ENCODE data around the gene GPR146.
"Not testable (repeated sequence)": the region's sequence is repeated elsewhere in the genome, so short reads cannot be mapped to it uniquely, and the experiment has no call there.

GPR146 gene

GRCh38 chr7:1032536-1033181 is 11.7 kb upstream of the GPR146 start:
- DNase-seq (ENCODE audit: insufficient read length, low spot score) (no peak), FAIRE-seq (no peak)
- TF ChIP-seq SPI1 (IDR thresholded peaks at IDR 0.05; ENCODE audit: low read depth, low read length) (no peak), PAX5 (IDR thresholded peaks at IDR 0.05; ENCODE audit: insufficient read depth, low read length, severe bottlenecking) (no peak), POLR2A (IDR thresholded peaks at IDR 0.05; ENCODE audit: low read depth, low read length) (no peak), TAF1 (IDR thresholded peaks at IDR 0.05; ENCODE audit: low read depth, low read length) (no peak), POU2F2 (IDR thresholded peaks at IDR 0.05; ENCODE audit: low read depth, low read length) (no peak), POLR2AphosphoS5 (IDR thresholded peaks at IDR 0.05; ENCODE audit: low read depth, low read length) (no peak)

GRCh38 chr7:1033546-1034145 is 10.7 kb upstream of the GPR146 start:
- FAIRE-seq = no peak

DNA sequence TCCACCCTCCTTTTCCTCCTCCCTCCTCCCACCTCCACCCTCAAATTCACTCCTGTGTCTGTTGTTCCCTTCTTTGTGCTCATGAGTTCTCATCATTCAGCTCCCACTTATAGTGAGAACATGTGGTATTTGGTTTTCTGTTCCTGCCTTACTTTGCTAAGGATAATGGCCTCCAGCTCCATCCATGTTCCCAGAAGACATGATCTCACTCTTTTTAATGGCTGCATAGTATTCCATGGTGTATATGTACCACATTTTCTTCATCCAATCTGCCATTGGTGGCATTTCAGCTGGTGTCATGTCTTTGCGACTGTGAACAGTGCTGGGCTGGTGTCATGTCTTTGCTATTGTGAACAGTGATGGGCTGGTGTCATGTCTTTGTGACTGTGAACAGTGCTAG is 9.6 kb upstream of the GPR146 start:
- not testable (repeated sequence) for DNase-seq (ENCODE audit: insufficient read length, low spot score); FAIRE-seq

More at GRCh38 chr7:1033546-1034145, 10.7 kb upstream of the GPR146 start:
- DNase-seq (ENCODE audit: insufficient read length, low spot score) = no peak
- no peak for TF ChIP-seq SPI1 (IDR thresholded peaks at IDR 0.05; ENCODE audit: low read depth, low read length)
- TF ChIP-seq POU2F2 (IDR thresholded peaks at IDR 0.05; ENCODE audit: low read depth, low read length) = no peak
- no peak for TF ChIP-seq POLR2AphosphoS5 (IDR thresholded peaks at IDR 0.05; ENCODE audit: low read depth, low read length)
- TF ChIP-seq POLR2A (IDR thresholded peaks at IDR 0.05; ENCODE audit: low read depth, low read length) = no peak
- TF ChIP-seq TAF1 (IDR thresholded peaks at IDR 0.05; ENCODE audit: low read depth, low read length) = no peak
- TF ChIP-seq PAX5 (IDR thresholded peaks at IDR 0.05; ENCODE audit: insufficient read depth, low read length, severe bottlenecking) = no peak

DNA sequence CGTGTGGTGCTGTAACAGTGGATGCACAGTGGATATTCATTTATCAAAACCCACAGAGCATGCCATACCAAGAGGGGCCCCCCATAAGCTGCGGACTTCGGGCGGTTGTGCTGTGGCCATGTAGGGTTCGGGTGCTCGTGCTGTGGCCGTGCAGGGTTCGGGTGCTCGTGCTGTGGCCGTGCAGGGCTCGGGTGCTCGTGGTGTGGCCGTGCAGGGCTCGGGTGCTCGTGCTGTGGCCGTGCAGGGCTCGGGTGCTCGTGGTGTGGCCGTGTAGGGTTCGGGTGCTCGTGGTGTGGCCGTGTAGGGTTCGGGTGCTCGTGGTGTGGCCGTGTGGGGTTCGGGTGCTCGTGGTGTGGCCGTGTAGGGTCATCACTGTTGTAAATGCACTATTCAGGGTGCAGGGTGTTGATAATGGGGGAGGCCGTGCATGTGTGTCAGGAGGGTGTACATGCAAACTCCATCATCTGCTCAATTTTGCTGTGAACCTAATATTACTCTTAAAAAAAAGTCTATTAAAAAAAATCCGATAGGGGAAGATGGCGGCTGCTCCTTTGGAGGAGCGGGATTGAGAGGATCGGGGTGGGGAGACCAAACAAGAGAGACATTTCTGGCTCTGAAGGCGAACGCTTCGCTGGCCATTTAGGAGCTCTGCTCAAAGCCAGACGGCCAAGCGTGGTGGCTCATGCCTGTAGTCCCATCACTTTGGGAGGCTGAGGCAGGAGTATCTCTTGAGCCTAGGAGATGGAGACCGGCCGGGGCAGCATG is 8.0 kb upstream of the GPR146 start:
- DNase-seq (ENCODE audit: insufficient read length, low spot score) = not testable (repeated sequence)
- peak; percentile 70 for FAIRE-seq

DNA sequence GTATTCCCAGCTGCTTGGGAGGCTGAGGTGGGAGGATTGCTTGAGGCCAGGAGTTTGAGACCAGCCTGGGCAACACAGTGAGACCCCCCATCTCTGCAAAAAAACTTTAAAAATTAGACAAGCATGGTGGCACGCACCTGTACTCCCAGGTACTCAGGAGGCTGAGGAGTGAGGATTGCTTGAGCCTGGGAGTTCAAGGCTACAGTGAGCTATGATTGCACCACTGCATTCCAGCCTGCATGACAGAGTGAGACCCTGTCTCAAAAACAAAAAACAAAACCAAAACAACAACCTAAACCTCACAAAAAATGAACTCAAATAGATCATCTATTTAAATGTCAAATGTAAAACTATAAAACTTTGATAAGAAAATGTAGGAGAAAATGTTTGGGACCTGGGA is 4.1 kb upstream of the GPR146 start:
- FAIRE-seq; DNase-seq (ENCODE audit: insufficient read length, low spot score): not testable (repeated sequence)

DNA sequence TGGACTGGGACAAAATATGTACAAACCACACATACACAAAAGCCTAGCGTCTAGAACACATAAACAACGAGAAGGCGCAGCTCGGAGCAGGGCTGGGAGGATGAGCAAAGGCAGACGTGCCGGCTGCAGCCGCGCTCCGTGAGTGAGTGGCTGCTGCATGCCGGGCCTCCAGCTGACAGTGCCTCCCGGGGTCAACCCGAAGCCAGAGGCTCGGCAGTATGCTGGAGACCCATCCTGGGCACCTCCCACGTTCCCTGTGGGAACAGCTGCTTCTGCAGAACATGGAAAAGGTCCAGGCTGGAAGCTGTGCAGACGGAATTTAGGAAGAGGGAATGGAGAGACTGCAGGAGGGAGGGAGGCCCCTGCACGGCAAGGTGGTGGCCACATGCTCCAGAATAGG is 3.6 kb upstream of the GPR146 start:
- no peak for TF ChIP-seq POU2F2 (IDR thresholded peaks at IDR 0.05; ENCODE audit: low read depth, low read length)
- no peak for TF ChIP-seq SPI1 (IDR thresholded peaks at IDR 0.05; ENCODE audit: low read depth, low read length)
- TF ChIP-seq PAX5 (IDR thresholded peaks at IDR 0.05; ENCODE audit: insufficient read depth, low read length, severe bottlenecking) = no peak
- TF ChIP-seq POLR2AphosphoS5 (IDR thresholded peaks at IDR 0.05; ENCODE audit: low read depth, low read length) = no peak
- TF ChIP-seq POLR2A (IDR thresholded peaks at IDR 0.05; ENCODE audit: low read depth, low read length) = no peak
- no peak for TF ChIP-seq TAF1 (IDR thresholded peaks at IDR 0.05; ENCODE audit: low read depth, low read length)
- DNase-seq (ENCODE audit: insufficient read length, low spot score) (no peak), FAIRE-seq (no peak)

GRCh38 chr7:1041551-1042491 is 2.5 kb upstream of the GPR146 start:
- no peak for DNase-seq (ENCODE audit: insufficient read length, low spot score)
- no peak for TF ChIP-seq PAX5 (IDR thresholded peaks at IDR 0.05; ENCODE audit: insufficient read depth, low read length, severe bottlenecking)
- no peak for TF ChIP-seq POLR2A (IDR thresholded peaks at IDR 0.05; ENCODE audit: low read depth, low read length)
- TF ChIP-seq POU2F2 (IDR thresholded peaks at IDR 0.05; ENCODE audit: low read depth, low read length) = no peak
- TF ChIP-seq SPI1 (IDR thresholded peaks at IDR 0.05; ENCODE audit: low read depth, low read length) = no peak
- no peak for TF ChIP-seq TAF1 (IDR thresholded peaks at IDR 0.05; ENCODE audit: low read depth, low read length)
- no peak for TF ChIP-seq POLR2AphosphoS5 (IDR thresholded peaks at IDR 0.05; ENCODE audit: low read depth, low read length)
- no peak for FAIRE-seq

DNA sequence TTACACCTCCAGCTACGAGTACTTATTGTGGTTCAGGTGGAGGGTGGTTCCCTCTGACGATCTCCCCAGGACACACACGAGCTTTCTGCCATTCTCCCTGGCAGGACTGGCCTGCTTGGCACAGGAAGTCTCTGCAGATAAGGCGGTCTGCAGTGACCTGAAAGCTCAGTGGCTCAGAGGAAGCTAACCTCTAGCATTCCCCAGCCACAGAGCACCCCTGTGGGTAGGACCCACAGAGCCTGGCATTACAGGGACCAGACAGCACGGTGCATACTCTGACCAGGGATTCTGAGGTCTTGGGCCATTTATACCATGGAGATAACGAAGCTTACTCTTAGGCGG is 1.9 kb upstream of the GPR146 start:
- no peak for DNase-seq (ENCODE audit: insufficient read length, low spot score)
- no peak for FAIRE-seq
- no peak for TF ChIP-seq PAX5 (IDR thresholded peaks at IDR 0.05; ENCODE audit: insufficient read depth, low read length, severe bottlenecking)
- no peak for TF ChIP-seq TAF1 (IDR thresholded peaks at IDR 0.05; ENCODE audit: low read depth, low read length)
- no peak for TF ChIP-seq POLR2A (IDR thresholded peaks at IDR 0.05; ENCODE audit: low read depth, low read length)
- TF ChIP-seq POU2F2 (IDR thresholded peaks at IDR 0.05; ENCODE audit: low read depth, low read length) = no peak
- TF ChIP-seq POLR2AphosphoS5 (IDR thresholded peaks at IDR 0.05; ENCODE audit: low read depth, low read length) = no peak
- no peak for TF ChIP-seq SPI1 (IDR thresholded peaks at IDR 0.05; ENCODE audit: low read depth, low read length)

DNA sequence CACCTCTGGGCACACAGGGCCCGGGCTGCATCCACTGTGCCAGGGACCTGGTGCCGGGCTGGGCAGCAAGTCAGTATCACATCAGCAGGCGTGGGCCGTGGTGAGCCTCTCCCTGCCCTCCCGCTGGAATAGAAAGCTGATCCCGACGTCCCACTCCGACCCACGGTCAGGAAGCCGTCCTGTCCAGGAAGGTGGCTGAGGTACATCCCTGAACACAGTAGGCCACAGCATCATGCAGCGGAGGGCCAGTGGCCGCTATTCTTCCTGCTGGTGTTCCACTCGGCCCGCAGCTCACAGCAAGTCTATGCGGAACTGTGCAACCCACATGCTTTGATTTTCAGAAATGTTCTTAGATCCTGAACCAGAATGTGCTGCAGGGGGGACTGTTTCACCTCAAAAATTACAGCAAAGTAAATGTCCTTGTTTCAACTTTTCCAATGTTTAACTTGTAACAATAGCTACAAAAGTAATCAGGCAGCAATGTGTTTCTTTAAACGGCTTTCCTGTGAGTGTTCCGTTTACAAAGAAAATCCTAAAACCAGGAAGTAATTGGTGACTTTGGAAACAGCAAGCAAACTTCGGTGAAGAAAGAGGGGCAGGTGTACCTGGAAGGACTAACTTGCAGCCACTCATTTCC is 676 bp upstream of the GPR146 start:
- peak; percentile 74 for FAIRE-seq
- no peak for DNase-seq (ENCODE audit: insufficient read length, low spot score)
- TF ChIP-seq POLR2AphosphoS5 (IDR thresholded peaks at IDR 0.05; ENCODE audit: low read depth, low read length) (no peak), SPI1 (IDR thresholded peaks at IDR 0.05; ENCODE audit: low read depth, low read length) (peak; percentile 34; the same call in 1 of the 2 replicates), PAX5 (IDR thresholded peaks at IDR 0.05; ENCODE audit: insufficient read depth, low read length, severe bottlenecking) (no peak), TAF1 (IDR thresholded peaks at IDR 0.05; ENCODE audit: low read depth, low read length) (no peak)

Data from GM12891 (cell line).